ENCODE data around the gene SLC28A2. TPM values are rescaled to one million over a fixed set of nuclear protein-coding genes. Genes with fewer than 3 reads are reported as not detected.

The SLC28A2 gene
- not detected in 5 replicates for total RNA-seq (2022; extraction: Qiagen RNA extraction)

GRCh38 chr15:45251888-45252287, at the start of gene SLC28A2:
Gene SLC28A2 (plus strand): TSS chr15:45252234. CDS start chr15:45253216, 982 bp downstream.

Other genes starting within 250 kb of the SLC28A2 start
- gene SORD, start 229.0 kb upstream of the SLC28A2 start, total RNA-seq (2022; extraction: Qiagen RNA extraction) = 29.8 to 37.5 TPM (median 32.2 TPM) in 5 replicates
- gene DUOX2, start 138.1 kb upstream of the SLC28A2 start, total RNA-seq (2022; extraction: Qiagen RNA extraction) = 0.02 to 0.06 TPM (median 0.03 TPM) in 4 of 5 replicates, not detected in the other
- not detected in 5 replicates for gene DUOXA2, start 137.9 kb upstream of the SLC28A2 start, total RNA-seq (2022; extraction: Qiagen RNA extraction)
- 0.06 to 0.34 TPM (median 0.15 TPM) in 4 of 5 replicates, not detected in the other for gene DUOXA1, start 122.4 kb upstream of the SLC28A2 start, total RNA-seq (2022; extraction: Qiagen RNA extraction)
- not detected in 5 replicates for gene DUOX1, start 122.2 kb upstream of the SLC28A2 start, total RNA-seq (2022; extraction: Qiagen RNA extraction)
- gene SHF, start 64.3 kb upstream of the SLC28A2 start, total RNA-seq (2022; extraction: Qiagen RNA extraction) = 0.53 to 1.2 TPM (median 0.70 TPM) in 5 replicates
- gene GATM, start 126.3 kb downstream of the SLC28A2 start, total RNA-seq (2022; extraction: Qiagen RNA extraction) = 1.8 to 2.9 TPM (median 2.5 TPM) in 5 replicates

All from A549 treated with Mapracorat at 1 μM for 4 hours (cell line).